Caco-2 (cell line): ENCODE measurements around the gene CYP1A1. TPM values are rescaled to one million over a fixed set of nuclear protein-coding genes. Genes with fewer than 3 reads are reported as not detected.
A peak's percentile ranks its signal among the peaks of the same experiment; 100 is the strongest.

Experiments used
- BruUV-seq: library from RNA; stranded (reverse); fragments of 400-500 nt; replicated peaks from 2 replicates; lab custom pipeline; 2021; lab: Mats Ljungman, UMichigan
- CTCF ChIA-PET: fragments of 300-600 bp; sonication (Branson Sonifier 250); formaldehyde crosslinking; loops from one replicate; lab custom pipeline; 2022; ENCODE audit warnings: antibody characterized with exemption; lab: Charles Lee
- POLR2A ChIA-PET: fragments of 300-600 bp; sonication (Branson Sonifier 250); formaldehyde crosslinking; loops from one replicate; lab custom pipeline; 2022; ENCODE audit warnings: antibody characterized with exemption; lab: Charles Lee
- DNase-seq, 2 experiments: peaks; one replicate each; pipeline versions ENCODE4 v3.0.0 to v3.0.0-alpha.2; 2020 to 2022
- H3K27me3 ChIP-seq: replicated peaks from 2 replicates; pipeline ENCODE4 v1.6.0; 2011; ENCODE audit warnings: low read length; ENCODE audit not compliant: control insufficient read depth, insufficient read depth
- H3K36me3 ChIP-seq: 2 replicates; pipeline ENCODE4 v1.5.1; 2011; ENCODE audit warnings: low read length; ENCODE audit not compliant: control insufficient read depth, insufficient read depth
- H3K4me1 ChIP-seq: fragments of 250-450 bp; sonication (Bioruptor Pico); 2 replicates; pipeline ENCODE4 v1.5.1; 2020; ENCODE audit warnings: mild to moderate bottlenecking
- H3K4me3 ChIP-seq: 2 replicates; pipeline ENCODE4 v1.5.1; 2011; ENCODE audit warnings: low read depth, mild to moderate bottlenecking, control low read depth, low read length
- H3K9me3 ChIP-seq: fragments of 250-450 bp; sonication (Bioruptor Pico); 2 replicates; pipeline ENCODE4 v1.5.1; 2020; ENCODE audit warnings: mild to moderate bottlenecking, moderate library complexity
- H3K27ac Mint-ChIP-seq: one replicate; pipeline ENCODE4 v1.8.0; 2022; ENCODE audit warnings: mixed read lengths; ENCODE audit not compliant: unreplicated experiment
- H3K27me3 Mint-ChIP-seq: one replicate; pipeline ENCODE4 v1.8.0; 2022; ENCODE audit warnings: mixed read lengths; ENCODE audit not compliant: insufficient read depth, unreplicated experiment
- H3K36me3 Mint-ChIP-seq: one replicate; pipeline ENCODE4 v1.8.0; 2022; ENCODE audit warnings: mild to moderate bottlenecking, mixed read lengths; ENCODE audit not compliant: insufficient read depth, unreplicated experiment
- H3K4me1 Mint-ChIP-seq: one replicate; pipeline ENCODE4 v1.8.0; 2022; ENCODE audit warnings: low read depth, mixed read lengths; ENCODE audit not compliant: unreplicated experiment
- H3K4me3 Mint-ChIP-seq: one replicate; pipeline ENCODE4 v1.8.0; 2022; ENCODE audit warnings: mild to moderate bottlenecking, moderate library complexity, mixed read lengths; ENCODE audit not compliant: unreplicated experiment
- H3K9me3 Mint-ChIP-seq: one replicate; pipeline ENCODE4 v1.8.0; 2022; ENCODE audit warnings: mixed read lengths; ENCODE audit not compliant: unreplicated experiment
- intact Hi-C: fragments of 100-400 bp; cut with micrococcal nuclease; formaldehyde crosslinking; loops from one replicate; pipeline ENCODE4 v1.10.0; 2022; ENCODE audit not compliant: unreplicated experiment
- total RNA-seq: library from RNA; stranded (reverse); gene quantifications from 2 replicates; pipeline ENCODE4 v1.2.3, GENCODE V29; 2022
- TF ChIP-seq, protein P1 (sequence below), 2 experiments: fragments of 200-600 bp in 1 of 2; IDR thresholded peaks; 1 replicate in 1 of 2; 2 replicates in 1 of 2; pipeline versions ENCODE4 v1.5.1 to v1.8.0; 2011 to 2022; ENCODE audit warnings: antibody characterized with exemption in 1 of 2, control low read depth in 1 of 2, inconsistent platforms in 1 of 2, low read depth in 1 of 2, low read length in 1 of 2, mild to moderate bottlenecking in 1 of 2, moderate library complexity in 1 of 2; ENCODE audit not compliant: insufficient read depth in 1 of 2, severe bottlenecking in 1 of 2, unreplicated experiment in 1 of 2

The CYP1A1 gene
- total RNA-seq, 1 experiment from 2014 or later = 73.8 TPM

GRCh38 chr15:74726774-74727164 is 1.4 kb upstream of the CYP1A1 start:
- Mint-ChIP-seq H3K27me3 (no peaks in the 10 kb centered on the region), H3K9me3 (no peaks in the 10 kb centered on the region), H3K4me3 (peak overlapping the region; percentile 79), H3K36me3 (peaks cover 33% of the 10 kb centered on the region), H3K4me1 (peaks cover 28% of the 10 kb centered on the region), H3K27ac (peak overlapping the region; percentile 96)
- POLR2A ChIA-PET = no interaction called here
- intact Hi-C loops = loop anchor here (1.0 to 2.0 kb wide), 3 partner anchors 42 to 91 kb away; no protein-coding TSS in a partner anchor
- DNase-seq = peak; percentile 26 to 54
- no peaks in the 10 kb centered on the region for H3K36me3 ChIP-seq
- TF ChIP-seq, protein P1, sequence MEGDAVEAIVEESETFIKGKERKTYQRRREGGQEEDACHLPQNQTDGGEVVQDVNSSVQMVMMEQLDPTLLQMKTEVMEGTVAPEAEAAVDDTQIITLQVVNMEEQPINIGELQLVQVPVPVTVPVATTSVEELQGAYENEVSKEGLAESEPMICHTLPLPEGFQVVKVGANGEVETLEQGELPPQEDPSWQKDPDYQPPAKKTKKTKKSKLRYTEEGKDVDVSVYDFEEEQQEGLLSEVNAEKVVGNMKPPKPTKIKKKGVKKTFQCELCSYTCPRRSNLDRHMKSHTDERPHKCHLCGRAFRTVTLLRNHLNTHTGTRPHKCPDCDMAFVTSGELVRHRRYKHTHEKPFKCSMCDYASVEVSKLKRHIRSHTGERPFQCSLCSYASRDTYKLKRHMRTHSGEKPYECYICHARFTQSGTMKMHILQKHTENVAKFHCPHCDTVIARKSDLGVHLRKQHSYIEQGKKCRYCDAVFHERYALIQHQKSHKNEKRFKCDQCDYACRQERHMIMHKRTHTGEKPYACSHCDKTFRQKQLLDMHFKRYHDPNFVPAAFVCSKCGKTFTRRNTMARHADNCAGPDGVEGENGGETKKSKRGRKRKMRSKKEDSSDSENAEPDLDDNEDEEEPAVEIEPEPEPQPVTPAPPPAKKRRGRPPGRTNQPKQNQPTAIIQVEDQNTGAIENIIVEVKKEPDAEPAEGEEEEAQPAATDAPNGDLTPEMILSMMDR (IDR thresholded peaks at IDR 0.05; ENCODE audit: insufficient read depth in 1 of 2, low read depth in 1 of 2, low read length in 1 of 2, severe bottlenecking in 1 of 2, unreplicated experiment in 1 of 2) = no peak
- peak overlapping the region; percentile 69 for H3K4me3 ChIP-seq
- TSS peak; percentile 79 for BruUV-seq
- CTCF ChIA-PET = interaction anchor here (0.8 kb wide), 1 partner anchor 44 kb away, joined by 3 read pairs; no protein-coding TSS in a partner anchor
- H3K4me1 ChIP-seq = peaks cover 47% of the 10 kb centered on the region
- H3K27me3 ChIP-seq = no peaks in the 10 kb centered on the region
- no peaks in the 10 kb centered on the region for H3K9me3 ChIP-seq

DNA sequence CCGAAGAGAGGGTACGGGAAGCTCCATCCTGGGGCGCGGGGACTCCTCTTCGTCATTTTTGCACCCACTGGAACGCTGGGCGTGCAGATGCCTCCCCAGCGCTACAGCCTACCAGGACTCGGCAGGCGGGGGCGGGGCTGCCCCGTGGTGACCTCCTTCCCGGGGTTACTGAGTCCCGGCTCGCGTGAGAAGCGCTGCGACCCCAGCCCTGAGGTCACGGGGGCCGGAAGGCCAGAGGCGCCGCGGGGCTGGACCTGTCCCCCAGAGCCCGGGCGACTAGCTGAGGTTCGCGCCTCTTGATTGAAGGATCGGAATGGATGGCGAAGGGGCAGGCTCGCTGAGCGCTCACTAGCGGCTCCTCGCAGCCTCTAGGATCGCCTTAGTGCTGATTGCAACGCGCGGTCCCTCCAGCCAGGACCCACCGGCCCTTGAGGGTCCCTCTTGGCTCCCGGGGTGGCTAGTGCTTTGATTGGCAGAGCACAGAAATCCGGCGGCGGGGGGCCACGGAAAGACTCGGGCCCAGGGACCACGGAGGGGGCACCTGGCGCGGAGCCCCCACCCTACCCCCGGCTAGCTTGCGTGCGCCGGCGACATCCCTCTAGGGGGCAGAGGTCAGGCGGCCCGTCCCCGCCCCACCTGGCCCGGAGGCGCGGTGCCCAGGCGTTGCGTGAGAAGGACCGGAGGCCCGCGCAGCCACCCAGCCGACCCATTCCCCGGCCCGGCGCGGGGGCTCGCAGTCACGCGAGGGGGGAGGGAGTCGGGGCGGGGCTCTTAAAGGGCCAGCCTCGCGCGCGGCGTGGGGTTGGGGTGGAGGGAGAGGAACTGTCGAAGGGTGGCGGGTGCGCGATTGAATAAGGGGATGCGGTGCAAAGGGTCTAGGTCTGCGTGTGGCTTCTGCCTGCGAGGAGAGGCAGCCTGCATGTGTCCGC is 781 bp upstream of the CYP1A1 start:
- H3K27me3 Mint-ChIP-seq = no peaks in the 10 kb centered on the region
- Histone ChIP-seq H3K27me3 (no peaks in the 10 kb centered on the region), H3K9me3 (no peaks in the 10 kb centered on the region), H3K4me3 (peak overlapping the region; percentile 69), H3K36me3 (no peaks in the 10 kb centered on the region), H3K4me1 (peaks cover 40% of the 10 kb centered on the region)
- BruUV-seq = no TSS peak
- no peaks in the 10 kb centered on the region for H3K9me3 Mint-ChIP-seq
- H3K4me3 Mint-ChIP-seq = peak overlapping the region; percentile 79
- CTCF ChIA-PET = interaction anchor here (0.5 to 2.9 kb wide), 5 partner anchors 43 to 116 kb away, joined by 3 to 20 read pairs (median 4); no protein-coding TSS in a partner anchor
- TF ChIP-seq, protein P1 (IDR thresholded peaks at IDR 0.05; ENCODE audit: insufficient read depth in 1 of 2, low read depth in 1 of 2, low read length in 1 of 2, severe bottlenecking in 1 of 2, unreplicated experiment in 1 of 2) = no peak
- H3K36me3 Mint-ChIP-seq = peaks cover 34% of the 10 kb centered on the region
- POLR2A ChIA-PET = interaction anchor here (1.0 to 1.3 kb wide), 3 partner anchors 31 to 42 kb away, joined by 3 to 6 read pairs (median 5); no protein-coding TSS in a partner anchor
- intact Hi-C loops = loop anchor here (1.0 to 2.0 kb wide), 4 partner anchors 29 to 91 kb away; partner anchors contain the start of gene EDC3
- DNase-seq = peak; percentile 89 to 90
- peaks cover 26% of the 10 kb centered on the region for H3K4me1 Mint-ChIP-seq
- peak overlapping the region; percentile 96 for H3K27ac Mint-ChIP-seq

GRCh38 chr15:74724570-74725224 is 631 bp downstream of the CYP1A1 start:
- intact Hi-C loops = loop anchor here (2.0 kb wide), 1 partner anchor 28 kb away; the partner anchor contains the start of gene EDC3
- no peak overlapping the region for H3K27ac Mint-ChIP-seq
- Histone ChIP-seq H3K4me1 (peaks cover 27% of the 10 kb centered on the region), H3K36me3 (no peaks in the 10 kb centered on the region), H3K27me3 (no peaks in the 10 kb centered on the region), H3K9me3 (no peaks in the 10 kb centered on the region), H3K4me3 (peak overlapping the region; percentile 69)
- DNase-seq = no peak
- TF ChIP-seq, protein P1 (IDR thresholded peaks at IDR 0.05; ENCODE audit: insufficient read depth in 1 of 2, low read depth in 1 of 2, low read length in 1 of 2, severe bottlenecking in 1 of 2, unreplicated experiment in 1 of 2) = no peak
- no peaks in the 10 kb centered on the region for H3K27me3 Mint-ChIP-seq
- H3K4me1 Mint-ChIP-seq = peaks cover 16% of the 10 kb centered on the region
- BruUV-seq = TSS peak; percentile 31
- H3K4me3 Mint-ChIP-seq = peak overlapping the region; percentile 79
- peaks cover 30% of the 10 kb centered on the region for H3K36me3 Mint-ChIP-seq
- POLR2A ChIA-PET = interaction anchor here (1.2 kb wide), 1 partner anchor 29 kb away, joined by 3 read pairs; no protein-coding TSS in a partner anchor
- CTCF ChIA-PET = interaction anchor here (0.6 to 2.9 kb wide), 4 partner anchors 16 to 477 kb away, joined by 3 to 20 read pairs (median 3); partner anchors contain the start of gene C15orf39
- H3K9me3 Mint-ChIP-seq = no peaks in the 10 kb centered on the region
